Endodermal cell (in vitro differentiated cells): ENCODE measurements around the gene SMIM15. TPM values are rescaled to one million over a fixed set of nuclear protein-coding genes. Genes with fewer than 3 reads are reported as not detected.

Experiments
- DNase-seq: peaks from one replicate; pipeline ENCODE4 v3.0.0-alpha.2; 2017
- H3K27ac ChIP-seq: 2 replicates; pipeline ENCODE4 v1.5.1; 2013; ENCODE audit warnings: mild to moderate bottlenecking, low read depth, low read length, moderate library complexity
- H3K27me3 ChIP-seq: 2 replicates; pipeline ENCODE4 v1.6.1; 2013; ENCODE audit warnings: mild to moderate bottlenecking, low read length, moderate library complexity; ENCODE audit not compliant: insufficient read depth, control insufficient read depth, poor library complexity, severe bottlenecking
- H3K36me3 ChIP-seq: 2 replicates; pipeline ENCODE4 v1.7.0; 2013; ENCODE audit warnings: mild to moderate bottlenecking, low read length, moderate library complexity; ENCODE audit not compliant: control insufficient read depth, insufficient read depth
- H3K4me1 ChIP-seq: one replicate; pipeline ENCODE4 v1.7.0; 2013; ENCODE audit warnings: low read length; ENCODE audit not compliant: control insufficient read depth, insufficient read depth
- H3K4me3 ChIP-seq: 2 replicates; pipeline ENCODE4 v1.5.1; 2013; ENCODE audit warnings: mild to moderate bottlenecking, low read length, moderate library complexity
- H3K9ac ChIP-seq: 2 replicates; pipeline ENCODE4 v1.6.1; 2013; ENCODE audit warnings: mild to moderate bottlenecking, low read length, moderate library complexity; ENCODE audit not compliant: poor library complexity, severe bottlenecking; ENCODE audit errors: extremely low read depth
- H3K9me3 ChIP-seq: 2 replicates; pipeline ENCODE4 v1.6.1; 2013; ENCODE audit warnings: mild to moderate bottlenecking, low read length, moderate library complexity; ENCODE audit not compliant: control insufficient read depth
- H3K27ac Mint-ChIP-seq: 2 replicates; pipeline ENCODE4 v1.8.0; 2020; ENCODE audit warnings: mixed read lengths
- H3K27me3 Mint-ChIP-seq: 2 replicates; pipeline ENCODE4 v1.8.0; 2021; ENCODE audit warnings: mild to moderate bottlenecking, mixed read lengths; ENCODE audit not compliant: insufficient read depth
- H3K36me3 Mint-ChIP-seq: 2 replicates; pipeline ENCODE4 v1.8.0; 2020; ENCODE audit warnings: low read depth, mixed read lengths
- H3K4me1 Mint-ChIP-seq: 2 replicates; pipeline ENCODE4 v1.8.0; 2020; ENCODE audit warnings: mixed read lengths
- H3K4me3 Mint-ChIP-seq: 2 replicates; pipeline ENCODE4 v1.8.0; 2020; ENCODE audit warnings: mild to moderate bottlenecking, moderate library complexity, mixed read lengths
- H3K9me3 Mint-ChIP-seq: 2 replicates; pipeline ENCODE4 v1.8.0; 2020; ENCODE audit warnings: mild to moderate bottlenecking, mixed read lengths
- CTCF ChIP-seq: fragments of 200-600 bp; sonication (generic); conservative IDR thresholded peaks from 2 replicates; pipeline ENCODE4 v1.5.0; 2021; ENCODE audit warnings: antibody characterized with exemption, mild to moderate bottlenecking
- WGBS, 2 experiments: methylation state at CpG; one replicate each; pipeline versions ENCODE4 v1.1.5 to v1.1.7; 2013; ENCODE audit warnings: missing lambda C conversion rate in 2 of 2, mixed read lengths in 1 of 2; ENCODE audit not compliant: insufficient coverage in 1 of 2, insufficient read length in 1 of 2; 5-methylcytosine and 5-hydroxymethylcytosine counted together
- total RNA-seq, 2 donors: library from RNA; stranded (reverse); fragmentation: NEBNext Ultra II Directional in 1 of 2; extraction: Animal tissue kit (Norgen Biotek cat#: 25700) in 1 of 2; gene quantifications; 2 replicates in 1 of 2; 3 replicates in 1 of 2; pipeline ENCODE4 v1.2.1, GENCODE V29; 2021

The SMIM15 gene
- total RNA-seq, 2 donors from 2014 or later = 54.7 to 61.2 TPM

DNA sequence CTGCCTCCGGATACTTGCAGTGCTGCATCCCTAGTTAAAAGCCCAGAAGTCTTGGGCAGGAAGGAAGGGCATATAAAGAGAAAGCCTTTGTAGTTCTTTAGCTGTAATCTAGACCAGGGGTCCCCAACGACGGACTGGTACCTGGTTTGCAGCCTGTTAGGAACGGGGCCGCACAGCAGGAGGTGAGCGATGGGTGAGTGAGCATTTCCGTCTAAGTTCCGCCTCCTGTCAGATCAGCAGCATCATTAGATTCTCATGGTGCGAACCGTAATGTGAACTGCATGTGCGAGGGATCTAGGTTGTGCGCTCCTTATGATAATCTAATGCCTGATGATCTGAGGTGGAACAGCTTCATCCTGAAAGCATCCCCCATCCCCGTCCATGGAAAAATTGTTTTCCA, 1.6 kb upstream of the SMIM15 start:
- peak overlapping the region; percentile 92 for H3K4me3 Mint-ChIP-seq
- Histone ChIP-seq H3K9me3 (peaks cover 9% of the 10 kb centered on the region), H3K27ac (no peak overlapping the region), H3K4me1 (no peaks in the 10 kb centered on the region), H3K36me3 (peaks cover 18% of the 10 kb centered on the region), H3K4me3 (peak overlapping the region; percentile 100), H3K27me3 (no peaks in the 10 kb centered on the region), H3K9ac (no peak overlapping the region)
- TF ChIP-seq CTCF = no peak
- DNase-seq = no peak
- H3K36me3 Mint-ChIP-seq = peaks cover 31% of the 10 kb centered on the region
- no peaks in the 10 kb centered on the region for H3K27me3 Mint-ChIP-seq
- H3K9me3 Mint-ChIP-seq = peaks cover 13% of the 10 kb centered on the region
- H3K27ac Mint-ChIP-seq = no peak overlapping the region
- WGBS, 2 experiments = 93 to 99% methylated on average over 13 of the region's 13 CpGs
- peaks cover 17% of the 10 kb centered on the region for H3K4me1 Mint-ChIP-seq

DNA sequence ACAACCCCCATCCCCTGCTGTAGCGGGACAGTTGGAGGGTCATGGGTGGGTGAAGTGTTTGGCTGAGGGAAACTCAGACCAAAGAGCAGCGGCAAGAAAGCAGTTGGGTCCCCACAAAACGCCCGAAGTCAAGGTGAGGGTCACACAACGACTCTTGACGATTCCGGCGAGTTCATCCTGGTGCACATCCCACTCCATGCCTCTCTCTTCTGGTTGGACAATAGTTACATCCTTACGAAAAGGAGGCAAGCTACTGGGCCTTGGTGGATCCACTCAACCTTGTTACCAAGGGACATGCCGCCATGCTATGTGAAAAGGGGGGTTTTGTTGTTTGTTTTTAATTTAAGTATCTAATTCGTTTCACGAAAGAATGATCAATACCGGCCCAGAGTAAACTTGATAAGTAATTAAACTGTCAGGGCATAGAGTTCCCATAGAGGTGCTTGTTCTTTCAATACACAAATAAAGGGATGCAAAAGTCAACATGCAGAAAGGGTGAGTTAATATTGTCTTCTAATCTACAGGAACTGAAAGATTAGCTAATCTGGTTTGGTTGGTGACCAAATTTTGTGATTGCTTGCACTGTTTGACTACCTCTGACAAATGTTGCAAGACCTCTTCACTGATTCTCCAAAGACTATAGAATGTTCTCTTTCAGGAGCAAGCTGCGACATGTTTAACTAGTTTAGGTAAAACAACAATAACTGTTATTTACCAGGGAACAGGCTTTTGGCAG, 732 bp upstream of the SMIM15 start:
- no peaks in the 10 kb centered on the region for H3K4me1 ChIP-seq
- peaks cover 36% of the 10 kb centered on the region for H3K36me3 Mint-ChIP-seq
- 14 to 26% methylated on average over 5 to 14 of the region's 14 CpGs for WGBS, 2 experiments
- peak overlapping the region; percentile 94 for H3K27ac ChIP-seq
- H3K4me3 ChIP-seq = peak overlapping the region; percentile 100
- no peaks in the 10 kb centered on the region for H3K27me3 ChIP-seq
- H3K9me3 ChIP-seq = peaks cover 9% of the 10 kb centered on the region
- peak overlapping the region; percentile 92 for H3K4me3 Mint-ChIP-seq
- no peaks in the 10 kb centered on the region for H3K27me3 Mint-ChIP-seq
- DNase-seq = no peak
- H3K36me3 ChIP-seq = peaks cover 27% of the 10 kb centered on the region
- H3K9me3 Mint-ChIP-seq = peaks cover 13% of the 10 kb centered on the region
- H3K27ac Mint-ChIP-seq = peak overlapping the region; percentile 91
- TF ChIP-seq CTCF = no peak
- H3K9ac ChIP-seq = peak overlapping the region; percentile 88
- H3K4me1 Mint-ChIP-seq = peaks cover 13% of the 10 kb centered on the region

DNA sequence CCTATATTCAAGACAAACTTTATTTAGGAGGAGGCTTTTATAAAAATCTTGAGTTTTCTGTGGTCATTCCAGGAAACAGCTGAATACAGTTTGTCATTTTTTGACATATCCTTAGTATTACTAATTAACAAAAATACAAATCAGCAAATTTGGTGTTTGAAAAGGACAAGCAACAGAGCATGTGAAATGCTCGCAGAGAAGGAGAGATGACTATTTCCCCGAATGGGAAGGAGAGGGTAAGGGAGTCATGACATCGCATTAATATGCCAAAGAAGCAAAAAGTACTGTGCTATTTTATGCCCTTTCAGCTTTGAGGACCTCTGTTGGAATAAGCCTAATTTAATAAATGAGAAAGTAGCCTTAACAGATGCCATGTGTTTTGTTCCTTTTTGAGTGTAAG, 1.8 kb downstream of the SMIM15 start:
- DNase-seq = no peak
- H3K36me3 ChIP-seq = peaks cover 42% of the 10 kb centered on the region
- H3K4me1 Mint-ChIP-seq = peaks cover 11% of the 10 kb centered on the region
- H3K27ac Mint-ChIP-seq = no peak overlapping the region
- H3K27me3 ChIP-seq = no peaks in the 10 kb centered on the region
- peaks cover 13% of the 10 kb centered on the region for H3K9me3 Mint-ChIP-seq
- peaks cover 9% of the 10 kb centered on the region for H3K9me3 ChIP-seq
- H3K36me3 Mint-ChIP-seq = peaks cover 44% of the 10 kb centered on the region
- no peak overlapping the region for H3K9ac ChIP-seq
- no peaks in the 10 kb centered on the region for H3K27me3 Mint-ChIP-seq
- peak overlapping the region; percentile 92 for H3K4me3 Mint-ChIP-seq
- H3K4me3 ChIP-seq = peak overlapping the region; percentile 100
- WGBS, 2 experiments = 94 to 95% methylated on average over 3 of the region's 3 CpGs
- H3K4me1 ChIP-seq = no peaks in the 10 kb centered on the region
- no peak for TF ChIP-seq CTCF
- no peak overlapping the region for H3K27ac ChIP-seq
